ENCODE results near the gene EXOC8.

Gene EXOC8, protein sequence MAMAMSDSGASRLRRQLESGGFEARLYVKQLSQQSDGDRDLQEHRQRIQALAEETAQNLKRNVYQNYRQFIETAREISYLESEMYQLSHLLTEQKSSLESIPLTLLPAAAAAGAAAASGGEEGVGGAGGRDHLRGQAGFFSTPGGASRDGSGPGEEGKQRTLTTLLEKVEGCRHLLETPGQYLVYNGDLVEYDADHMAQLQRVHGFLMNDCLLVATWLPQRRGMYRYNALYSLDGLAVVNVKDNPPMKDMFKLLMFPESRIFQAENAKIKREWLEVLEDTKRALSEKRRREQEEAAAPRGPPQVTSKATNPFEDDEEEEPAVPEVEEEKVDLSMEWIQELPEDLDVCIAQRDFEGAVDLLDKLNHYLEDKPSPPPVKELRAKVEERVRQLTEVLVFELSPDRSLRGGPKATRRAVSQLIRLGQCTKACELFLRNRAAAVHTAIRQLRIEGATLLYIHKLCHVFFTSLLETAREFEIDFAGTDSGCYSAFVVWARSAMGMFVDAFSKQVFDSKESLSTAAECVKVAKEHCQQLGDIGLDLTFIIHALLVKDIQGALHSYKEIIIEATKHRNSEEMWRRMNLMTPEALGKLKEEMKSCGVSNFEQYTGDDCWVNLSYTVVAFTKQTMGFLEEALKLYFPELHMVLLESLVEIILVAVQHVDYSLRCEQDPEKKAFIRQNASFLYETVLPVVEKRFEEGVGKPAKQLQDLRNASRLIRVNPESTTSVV

GRCh38 chr1:231337472-231338269 is at the start of gene EXOC8:
TSS of gene EXOC8 (minus strand) at chr1:231337852. CDS start at chr1:231337745, 107 bp downstream.
- DNase-seq: peak; percentile 99 to 100

GRCh38 chr1:231386466-231386865 is 48.8 kb upstream of the EXOC8 start:
- DNase-seq: no peak

- no peak for DNase-seq
Observed at GRCh38 chr1:231385416-231385748, 47.7 kb upstream of the EXOC8 start.

- DNase-seq: no peak
Observed at GRCh38 chr1:231384696-231385415, 47.2 kb upstream of the EXOC8 start.

GRCh38 chr1:231383159-231383860 is 45.7 kb upstream of the EXOC8 start:
- no peak for DNase-seq

DNA sequence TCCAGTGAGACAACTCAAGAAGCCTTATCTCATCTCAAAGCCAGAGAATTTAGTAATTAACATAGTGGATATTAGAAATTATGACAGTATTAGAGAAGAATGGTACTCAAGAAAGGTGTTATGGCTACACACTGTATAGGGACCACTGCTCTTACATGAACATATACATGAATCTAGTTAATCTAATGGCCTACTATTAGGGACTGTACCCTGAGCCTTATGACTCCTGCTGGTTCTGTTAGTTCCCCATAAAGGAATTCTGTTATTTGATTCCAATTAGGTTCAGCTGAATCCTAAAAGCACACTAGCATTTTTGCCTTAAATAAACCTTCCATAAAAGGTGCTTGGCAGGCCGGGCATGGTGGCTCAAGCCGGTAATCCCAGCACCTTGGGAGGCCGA is 44.8 kb upstream of the EXOC8 start:
- no peak for DNase-seq

GRCh38 chr1:231381729-231382128 is 44.1 kb upstream of the EXOC8 start:
- DNase-seq: no peak

GRCh38 chr1:231376875-231377549 is 39.4 kb upstream of the EXOC8 start:
- DNase-seq: peak; percentile 32 to 49

GRCh38 chr1:231376101-231376500 is 38.4 kb upstream of the EXOC8 start:
- DNase-seq: no peak

- DNase-seq: no peak
Observed at GRCh38 chr1:231374394-231374793, 36.7 kb upstream of the EXOC8 start.

- no peak for DNase-seq
Observed at GRCh38 chr1:231372501-231372900, 34.8 kb upstream of the EXOC8 start.

- DNase-seq: no peak
Observed at GRCh38 chr1:231369282-231369681, 31.6 kb upstream of the EXOC8 start.

DNA sequence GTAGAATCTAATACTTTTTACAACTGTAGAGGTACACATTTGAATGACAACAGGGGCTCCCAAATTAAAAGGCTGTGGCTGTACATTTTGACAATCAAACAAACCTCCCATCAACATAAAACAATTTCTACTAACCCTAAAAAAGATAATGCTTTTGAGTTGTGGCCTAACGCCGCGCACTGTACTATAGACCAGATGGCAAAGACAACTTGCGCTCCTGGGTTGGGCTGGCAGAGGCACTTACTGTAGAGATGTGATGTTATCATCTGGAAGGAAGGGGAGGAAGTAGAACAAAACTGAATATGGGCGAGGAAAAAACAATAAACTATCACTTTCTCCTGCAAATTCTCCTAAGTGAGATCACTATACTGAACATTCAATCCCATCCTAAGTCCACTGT is 26.5 kb upstream of the EXOC8 start:
- no peak for DNase-seq

GRCh38 chr1:231363624-231364023 is 26.0 kb upstream of the EXOC8 start:
- DNase-seq: no peak

GRCh38 chr1:231362325-231362724 is 24.7 kb upstream of the EXOC8 start:
- no peak for DNase-seq

DNA sequence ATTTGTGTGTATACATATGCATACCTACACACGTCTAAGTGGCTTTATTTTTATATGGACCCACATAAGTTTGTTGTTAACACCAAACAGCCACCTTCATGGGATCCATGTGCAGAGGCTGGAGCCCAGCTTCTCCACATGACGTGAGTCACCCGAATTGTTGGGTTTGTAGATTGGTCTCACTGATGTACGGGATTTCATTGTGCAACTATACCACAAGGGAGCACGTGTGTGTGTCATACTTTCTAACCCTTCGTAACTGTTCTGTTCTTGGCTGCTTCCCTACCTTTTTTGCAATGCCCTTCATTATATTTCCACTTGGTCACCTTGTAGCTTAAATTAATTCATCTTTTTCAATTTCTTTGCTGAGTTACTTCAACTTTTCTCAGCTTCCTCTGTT is 21.5 kb upstream of the EXOC8 start:
- no peak for DNase-seq

DNA sequence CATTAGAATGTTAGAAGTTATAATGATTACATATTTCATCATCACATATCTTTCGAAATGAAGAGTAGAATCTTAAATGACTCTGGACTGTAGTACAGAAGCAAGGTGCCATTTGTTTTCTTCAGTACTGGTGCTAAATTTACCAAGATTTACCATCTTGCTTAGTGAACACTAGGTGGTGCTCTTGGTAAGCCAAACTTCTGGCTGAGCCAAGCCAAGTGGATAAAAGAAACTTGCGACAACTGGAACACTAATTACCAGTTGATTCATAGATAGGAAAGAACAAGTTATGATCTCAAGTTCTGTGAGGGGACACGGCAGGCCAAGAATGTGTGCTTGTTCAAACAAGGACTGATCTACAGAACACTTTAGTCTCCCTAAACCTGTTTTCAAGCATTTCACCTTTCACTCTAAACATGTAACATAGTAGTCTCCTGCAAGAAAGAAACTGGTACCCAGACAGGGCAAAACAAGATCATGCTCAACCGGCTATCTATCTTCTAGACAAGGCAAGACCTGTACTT is 20.2 kb upstream of the EXOC8 start:
- peak in 1 of 2 experiments; percentile 36 for DNase-seq

DNA sequence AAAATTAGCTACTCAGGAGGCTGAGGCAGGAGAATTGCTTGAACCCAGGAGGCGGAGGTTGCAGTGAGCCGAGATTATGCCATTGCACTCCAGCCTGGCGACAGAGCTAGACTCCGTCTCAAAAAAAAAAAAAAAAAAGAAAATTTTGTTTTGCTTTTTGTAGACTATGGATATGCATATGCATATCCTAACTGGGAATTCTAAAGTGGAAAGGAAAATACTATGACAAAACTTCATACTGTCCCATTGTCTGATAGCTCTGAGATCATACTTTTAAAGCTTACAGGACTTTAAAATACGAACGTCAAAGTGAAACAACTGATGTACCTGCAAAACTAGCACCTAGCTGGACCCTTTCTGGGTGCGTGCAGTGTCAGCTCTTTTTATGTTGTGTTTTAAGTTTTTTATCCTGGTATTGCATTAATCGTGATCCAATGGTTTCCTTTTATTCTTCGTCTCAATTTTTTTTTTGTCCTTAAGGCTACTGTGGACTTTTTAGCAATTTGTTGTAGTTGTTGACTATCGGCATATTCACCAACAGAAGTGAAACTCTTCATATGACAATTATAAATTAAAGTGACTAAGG is 19.6 kb upstream of the EXOC8 start:
- DNase-seq: no peak

DNA sequence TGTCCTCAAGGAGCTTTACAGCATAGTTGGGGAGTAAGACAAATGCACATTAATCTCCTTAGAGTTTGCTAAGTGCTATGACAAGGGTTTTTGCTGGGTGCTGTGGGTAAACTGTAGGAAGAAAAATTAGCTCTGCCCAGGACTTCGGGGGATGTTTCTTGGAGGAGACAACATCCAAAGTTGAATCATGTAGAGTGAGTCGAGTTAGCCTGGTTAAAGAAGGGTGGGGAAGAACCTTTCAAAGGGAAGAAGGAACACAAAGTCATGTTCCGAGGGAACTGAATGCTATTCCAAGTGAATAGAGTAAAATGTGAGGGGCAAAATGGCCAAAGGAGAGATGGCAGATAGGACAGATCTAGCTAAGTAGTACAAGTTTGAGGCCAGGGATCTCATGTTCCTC is 17.5 kb upstream of the EXOC8 start:
- DNase-seq: no peak

- DNase-seq: no peak
Observed at GRCh38 chr1:231354330-231355020, 16.8 kb upstream of the EXOC8 start.
